Transverse colon (tissue), 4 donors: ENCODE results near the gene ZNF280A. TPM values are rescaled to one million over a fixed set of nuclear protein-coding genes. Genes with fewer than 3 reads are reported as not detected.

Experiments
- DNase-seq: peaks from one replicate; pipeline ENCODE4 v3.0.0-alpha.2; 2019
- H3K27ac ChIP-seq, 4 donors: fragments of 200-600 bp; sonication (generic); 2 replicates each; pipeline ENCODE4 v1.5.1; 2016 to 2018; ENCODE audit warnings: inconsistent platforms in 4 of 4
- H3K27me3 ChIP-seq: fragments of 200-600 bp; sonication (generic); 2 replicates; pipeline ENCODE4 v1.5.1; 2017; ENCODE audit warnings: inconsistent platforms
- H3K36me3 ChIP-seq, 4 donors: fragments of 200-600 bp; sonication (generic); 2 replicates each; pipeline ENCODE4 v1.5.1; 2017 to 2019; ENCODE audit warnings: inconsistent platforms in 4 of 4
- H3K4me1 ChIP-seq, 4 donors: fragments of 200-600 bp; sonication (generic); 2 replicates each; pipeline ENCODE4 v1.5.1; 2017 to 2020; ENCODE audit warnings: inconsistent platforms in 4 of 4
- H3K4me3 ChIP-seq, 4 donors: fragments of 200-600 bp; sonication (generic); 1 replicate in 1 of 4; 2 replicates in 3 of 4; pipeline versions ENCODE4 v1.5.1 to v1.6.1; 2017 to 2019; ENCODE audit warnings: inconsistent platforms in 4 of 4
- H3K9me3 ChIP-seq, 2 donors: fragments of 200-600 bp; sonication (generic); 2 replicates each; pipeline ENCODE4 v1.5.1; 2017 to 2019; ENCODE audit warnings: inconsistent platforms in 2 of 2
- CTCF ChIP-seq, 5 experiments: fragments of 200-600 bp in 3 of 5; fragments of 450-650 bp in 2 of 5; sonication (generic) in 3 of 5; IDR thresholded peaks; 1 replicate in 2 of 5; 2 replicates in 3 of 5; pipeline ENCODE4 v1.5.1; 2016 to 2017; ENCODE audit warnings: antibody characterized with exemption in 5 of 5, inconsistent platforms in 3 of 5, mild to moderate bottlenecking in 2 of 5, moderate library complexity in 1 of 5
- EP300 ChIP-seq: sonication (generic); formaldehyde crosslinking; IDR thresholded peaks from one replicate; pipeline ENCODE4 v1.6.1; 2017; ENCODE audit warnings: antibody characterized with exemption, low read depth
- POLR2A ChIP-seq: fragments of 450-650 bp; IDR thresholded peaks from one replicate; pipeline ENCODE4 v1.6.1; 2016; ENCODE audit warnings: antibody characterized with exemption, mild to moderate bottlenecking, moderate library complexity
- POLR2AphosphoS5 ChIP-seq, 3 donors: sonication (generic); formaldehyde crosslinking; IDR thresholded peaks; one replicate each; pipeline ENCODE4 v1.6.1; 2016; ENCODE audit warnings: antibody characterized with exemption in 3 of 3
- WGBS, 2 donors: methylation state at CpG; one replicate each; pipeline ENCODE4 v1.1.5; 2018; ENCODE audit warnings: low coverage in 1 of 2; 5-methylcytosine and 5-hydroxymethylcytosine counted together
- in situ Hi-C, 4 donors: fragments of 200-750 bp; cut with MboI; loops; one replicate each; pipeline versions ENCODE4 v1.15.0 to v1.15.1; 2017; ENCODE audit warnings: low sequenced_read_pairs in 3 of 4, low pct_ligation_motif_present in 1 of 4, low pct_unique_long_range_greater_than_20kb in 1 of 4
- intact Hi-C: fragments of 100-400 bp; cut with DNase I; formaldehyde crosslinking; loops from one replicate; pipeline ENCODE4 v1.15.1; 2023; ENCODE audit warnings: low total_unique reads
- total RNA-seq, 4 donors: library from RNA; depleted of rRNA; stranded (reverse); fragments of >200 nt; gene quantifications; one replicate each; pipeline ENCODE4 v1.1.0, GENCODE V29; 2016

The ZNF280A gene
- total RNA-seq, 4 donors from 2014 or later, result not detected

GRCh38 chr22:22547226-22547625 is 27.2 kb upstream of the ZNF280A start:
- Histone ChIP-seq H3K4me3 (no peak overlapping the region), H3K36me3 (no peaks in the 10 kb centered on the region), H3K27me3 (no peaks in the 10 kb centered on the region), H3K9me3 (no peaks in the 10 kb centered on the region), H3K27ac (no peak overlapping the region), H3K4me1 (no peaks in the 10 kb centered on the region)
- intact Hi-C loops, result no loop called here
- WGBS, 2 donors, result 87% methylated on average over 3 of the region's 3 CpGs; no CpG with 5 or more reads in 1 of the 2 donors
- in situ Hi-C loops, result no loop called here
- no peak for DNase-seq
- TF ChIP-seq EP300 (no peak), POLR2A (no peak), POLR2AphosphoS5 (IDR thresholded peaks at IDR 0.05) (no peak), CTCF (IDR thresholded peaks at IDR 0.05) (no peak)

- in situ Hi-C loops, result no loop called here
- no peaks in the 10 kb centered on the region for H3K9me3 ChIP-seq
- H3K27me3 ChIP-seq, result no peaks in the 10 kb centered on the region
- DNase-seq, result no peak
- H3K4me3 ChIP-seq, result no peak overlapping the region
- H3K27ac ChIP-seq, result no peak overlapping the region
- no peaks in the 10 kb centered on the region for H3K36me3 ChIP-seq
- TF ChIP-seq EP300, result no peak
- TF ChIP-seq CTCF (IDR thresholded peaks at IDR 0.05), result no peak
- TF ChIP-seq POLR2A, result no peak
- 60% methylated on average over 5 of the region's 5 CpGs; no CpG with 5 or more reads in 1 of the 2 donors for WGBS, 2 donors
- no peaks in the 10 kb centered on the region for H3K4me1 ChIP-seq
- intact Hi-C loops, result no loop called here
Observed at GRCh38 chr22:22546490-22546889, 26.4 kb upstream of the ZNF280A start.

- no peak for DNase-seq
- H3K36me3 ChIP-seq, result no peaks in the 10 kb centered on the region
- no peaks in the 10 kb centered on the region for H3K27me3 ChIP-seq
- intact Hi-C loops (no loop called here), in situ Hi-C loops (no loop called here)
- no peak overlapping the region for H3K27ac ChIP-seq
- H3K4me3 ChIP-seq, result no peak overlapping the region
- no peaks in the 10 kb centered on the region for H3K4me1 ChIP-seq
- TF ChIP-seq POLR2AphosphoS5 (IDR thresholded peaks at IDR 0.05) (no peak), EP300 (no peak), POLR2A (no peak), CTCF (IDR thresholded peaks at IDR 0.05) (no peak)
- WGBS, 2 donors, result 80% methylated on average over 2 of the region's 2 CpGs; no CpG with 5 or more reads in 1 of the 2 donors
- no peaks in the 10 kb centered on the region for H3K9me3 ChIP-seq
Observed at GRCh38 chr22:22545084-22545483, 25.0 kb upstream of the ZNF280A start.

GRCh38 chr22:22538226-22538989 is 18.3 kb upstream of the ZNF280A start:
- H3K36me3 ChIP-seq, result no peaks in the 10 kb centered on the region
- intact Hi-C loops (no loop called here), in situ Hi-C loops (no loop called here)
- H3K4me3 ChIP-seq, result no peak overlapping the region
- no peaks in the 10 kb centered on the region for H3K4me1 ChIP-seq
- 66 to 90% methylated on average over 3 to 7 of the region's 7 CpGs for WGBS, 2 donors
- no peak for TF ChIP-seq CTCF (IDR thresholded peaks at IDR 0.05)
- TF ChIP-seq EP300, result no peak
- no peak for TF ChIP-seq POLR2A
- TF ChIP-seq POLR2AphosphoS5 (IDR thresholded peaks at IDR 0.05), result no peak
- H3K27me3 ChIP-seq, result no peaks in the 10 kb centered on the region
- no peaks in the 10 kb centered on the region for H3K9me3 ChIP-seq
- no peak overlapping the region for H3K27ac ChIP-seq
- DNase-seq, result no peak
